Naive thymus-derived CD8-positive, alpha-beta T cell (primary cell): ENCODE measurements around the gene RHBDF2. TPM values are rescaled to one million over a fixed set of nuclear protein-coding genes. Genes with fewer than 3 reads are reported as not detected.

Source experiments
- ATAC-seq, 2 donors: fragments of 150-1000 bp; cut with Tn5 transposase in 1 of 2; sonication (Bioruptor Pico), chemical (Tn5 transposase) in 1 of 2; 1 replicate in 1 of 2; 2 replicates in 1 of 2; pipeline ENCODE4 v1.10.0; 2021; ENCODE audit warnings: mild to moderate bottlenecking in 2 of 2, moderate library complexity in 2 of 2
- POLR2A ChIA-PET: fragments of 350-600 bp; sonication (Branson Sonifier 250); formaldehyde crosslinking; loops from one replicate; lab custom pipeline; 2021; ENCODE audit warnings: antibody characterized with exemption; lab: Charles Lee
- DNase-seq, 10 donors: peaks; one replicate each; pipeline versions ENCODE4 v3.0.0 to v3.0.0-alpha.2; 2020 to 2022
- H3K27ac Mint-ChIP-seq, 10 donors: one replicate each; pipeline ENCODE4 v1.8.0; 2020 to 2022; ENCODE audit warnings: mild to moderate bottlenecking in 10 of 10, mixed read lengths in 10 of 10, moderate library complexity in 4 of 10, inconsistent platforms in 1 of 10
- H3K27me3 Mint-ChIP-seq, 5 donors: one replicate each; pipeline ENCODE4 v1.8.0; 2021 to 2022; ENCODE audit warnings: mixed read lengths in 5 of 5
- H3K36me3 Mint-ChIP-seq, 3 donors: one replicate each; pipeline ENCODE4 v1.8.0; 2020 to 2022; ENCODE audit warnings: mixed read lengths in 3 of 3, mild to moderate bottlenecking in 2 of 3, inconsistent platforms in 1 of 3
- H3K4me1 Mint-ChIP-seq, 4 donors: one replicate each; pipeline ENCODE4 v1.8.0; 2021 to 2022; ENCODE audit warnings: mixed read lengths in 4 of 4
- H3K4me3 Mint-ChIP-seq, 10 donors: one replicate each; pipeline ENCODE4 v1.8.0; 2020 to 2022; ENCODE audit warnings: mild to moderate bottlenecking in 10 of 10, mixed read lengths in 10 of 10, moderate library complexity in 6 of 10, inconsistent platforms in 1 of 10
- H3K9me3 Mint-ChIP-seq, 9 donors: one replicate each; pipeline ENCODE4 v1.8.0; 2020 to 2022; ENCODE audit warnings: mixed read lengths in 9 of 9, mild to moderate bottlenecking in 3 of 9, inconsistent platforms in 1 of 9, moderate library complexity in 1 of 9
- polyA plus RNA-seq, 3 donors: library from polyadenylated mRNA; unstranded; fragments of 300-500 nt; fragmentation: Illumina TruSeq; gene quantifications; one replicate each; pipeline ENCODE4 v1.2.3, GENCODE V29; 2021
- total RNA-seq, 8 experiments: library from RNA in 2 of 8; stranded (reverse) in 2 of 8; gene quantifications; one replicate each; pipeline ENCODE4 v1.2.3 and lab custom pipeline; 2021 to 2026

RHBDF2 gene
- total and polyA plus RNA-seq, 5 experiments from 2014 or later, result 4.8 to 62.4 (median 10.2) TPM

GRCh38 chr17:76496464-76496863, 4.8 kb downstream of the RHBDF2 start:
- Mint-ChIP-seq H3K4me3 (peak overlapping the region in 2 of 10 donors; percentile 4 to 38), H3K27ac (peak overlapping the region in 4 of 10 donors; percentile 27 to 85 (median 61)), H3K27me3 (no peaks in the 10 kb centered on the region), H3K9me3 (no peaks in the 10 kb centered on the region), H3K4me1 (peaks cover 29 to 87% (median 71%) of the 10 kb centered on the region in 4 donors), H3K36me3 (no peaks in the 10 kb centered on the region)
- no peak for ATAC-seq
- POLR2A ChIA-PET, result no interaction called here
- DNase-seq, result no peak

DNA sequence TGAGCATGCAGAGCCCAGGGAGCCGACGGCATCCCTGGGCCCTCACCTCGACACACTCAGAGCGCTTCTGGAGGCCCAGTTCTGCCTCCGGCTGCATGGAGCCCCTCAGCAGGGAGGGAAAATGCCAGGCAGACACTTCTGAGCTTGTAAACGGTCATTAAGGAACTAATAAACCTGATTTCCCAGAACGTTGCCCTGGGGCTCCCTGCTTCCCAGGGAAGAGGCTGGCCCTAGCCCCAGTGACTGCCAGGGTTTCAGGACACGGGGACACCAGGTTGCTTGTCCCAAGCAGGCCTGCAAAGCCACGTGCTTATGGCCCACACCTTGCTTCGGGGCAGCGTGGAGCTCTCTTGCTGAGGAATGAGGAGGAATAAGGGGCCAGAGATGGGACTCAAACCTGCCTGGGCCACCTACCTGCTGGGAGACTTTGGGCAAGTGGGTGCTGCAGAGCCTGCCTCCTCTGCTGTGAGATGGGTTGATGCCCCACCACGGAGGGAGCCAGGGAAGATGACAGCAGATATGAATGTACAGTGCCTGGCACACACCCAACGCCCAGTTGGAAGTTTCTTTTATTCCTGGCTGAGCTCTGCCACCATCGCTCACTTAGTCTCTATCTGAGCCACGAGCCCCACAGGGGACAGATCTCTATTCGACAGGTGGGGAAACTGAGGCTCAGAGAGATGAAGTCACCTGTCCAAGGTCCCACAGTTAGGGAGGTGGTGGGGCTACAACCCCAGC, 5.4 kb downstream of the RHBDF2 start:
- ATAC-seq (no peak), DNase-seq (no peak)
- Mint-ChIP-seq H3K4me3 (peak overlapping the region in 2 of 10 donors; percentile 4 to 22), H3K27ac (peak overlapping the region in 4 of 10 donors; percentile 40 to 85 (median 67)), H3K36me3 (no peaks in the 10 kb centered on the region), H3K9me3 (no peaks in the 10 kb centered on the region), H3K27me3 (no peaks in the 10 kb centered on the region), H3K4me1 (peaks cover 28 to 92% (median 74%) of the 10 kb centered on the region in 4 donors)
- POLR2A ChIA-PET, result no interaction called here

DNA sequence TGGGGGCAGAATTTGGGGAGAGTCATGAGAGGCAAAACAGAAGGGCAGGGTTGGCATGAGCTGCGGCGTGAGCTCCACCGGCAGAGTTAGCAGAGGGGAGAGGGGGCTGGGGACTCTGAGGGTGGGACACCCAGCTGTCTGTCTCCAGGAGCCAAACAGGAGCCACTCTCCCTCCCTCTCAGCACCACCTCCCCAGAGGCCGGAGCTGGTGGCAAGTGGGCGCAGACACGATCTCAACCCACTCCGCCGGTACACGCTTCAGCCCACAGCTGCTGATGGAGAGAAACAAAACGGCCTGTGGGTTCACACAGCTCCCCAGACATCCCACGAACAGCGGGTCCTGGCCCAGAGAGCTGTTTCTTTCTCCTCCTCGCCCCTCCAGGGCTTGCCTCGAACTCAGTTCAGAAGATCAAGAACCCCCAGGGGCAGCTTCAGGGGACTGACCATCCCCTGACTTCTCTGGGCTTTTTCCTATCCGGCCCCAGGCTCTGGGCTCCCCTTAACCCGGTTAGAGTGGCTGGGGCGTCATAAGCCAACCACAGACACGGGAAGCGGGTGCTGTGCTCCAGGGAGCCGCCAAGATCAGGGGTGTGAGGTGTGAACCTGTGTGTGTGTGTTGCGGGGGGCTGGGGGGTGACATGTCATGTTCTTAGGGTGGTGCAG, 7.6 kb downstream of the RHBDF2 start:
- H3K27ac Mint-ChIP-seq, result peak overlapping the region; percentile 43 to 96 (median 91)
- DNase-seq, result peak in 5 of 10 donors; percentile 20 to 60 (median 38)
- peaks cover 23 to 92% (median 59%) of the 10 kb centered on the region in 4 donors for H3K4me1 Mint-ChIP-seq
- no peaks in the 10 kb centered on the region for H3K9me3 Mint-ChIP-seq
- no peaks in the 10 kb centered on the region for H3K27me3 Mint-ChIP-seq
- peak; percentile 49 to 59 for ATAC-seq
- peak overlapping the region; percentile 76 to 90 (median 83) for H3K4me3 Mint-ChIP-seq
- POLR2A ChIA-PET, result interaction anchor here (0.5 to 2.2 kb wide), 12 partner anchors 8 to 1635 kb away, joined by 3 to 13 read pairs (median 3); partner anchors contain the start of genes RHBDF2 and UBE2O
- H3K36me3 Mint-ChIP-seq, result no peaks in the 10 kb centered on the region

GRCh38 chr17:76492989-76493501, 8.2 kb downstream of the RHBDF2 start:
- Mint-ChIP-seq H3K27ac (peak overlapping the region; percentile 66 to 96 (median 91)), H3K36me3 (no peaks in the 10 kb centered on the region), H3K9me3 (no peaks in the 10 kb centered on the region), H3K4me1 (peaks cover 21 to 88% (median 54%) of the 10 kb centered on the region in 4 donors), H3K4me3 (peak overlapping the region; percentile 76 to 90 (median 83)), H3K27me3 (no peaks in the 10 kb centered on the region)
- peak; percentile 44 to 56 for ATAC-seq
- peak in 3 of 10 donors; percentile 35 to 43 (median 41) for DNase-seq
- POLR2A ChIA-PET, result interaction anchor here (0.5 to 2.2 kb wide), 13 partner anchors 9 to 1636 kb away, joined by 3 to 13 read pairs (median 3); partner anchors contain the start of genes RHBDF2 and UBE2O

- Mint-ChIP-seq H3K9me3 (no peaks in the 10 kb centered on the region), H3K27me3 (no peaks in the 10 kb centered on the region), H3K4me3 (peak overlapping the region; percentile 76 to 90 (median 83)), H3K4me1 (peaks cover 20 to 87% (median 49%) of the 10 kb centered on the region in 4 donors), H3K27ac (peak overlapping the region; percentile 45 to 96 (median 91)), H3K36me3 (peaks cover 0 to 6% (median 6%) of the 10 kb centered on the region in 3 donors)
- DNase-seq (peak in 2 of 10 donors; percentile 24 to 30), ATAC-seq (peak; percentile 48 to 52)
- POLR2A ChIA-PET, result interaction anchor here (0.8 to 2.9 kb wide), 7 partner anchors 7 to 1637 kb away, joined by 3 to 16 read pairs (median 4); partner anchors contain the start of gene RHBDF2
Observed at GRCh38 chr17:76492123-76492988, 8.9 kb downstream of the RHBDF2 start.

- Mint-ChIP-seq H3K4me1 (peaks cover 18 to 80% (median 42%) of the 10 kb centered on the region in 4 donors), H3K9me3 (no peaks in the 10 kb centered on the region), H3K27me3 (no peaks in the 10 kb centered on the region), H3K27ac (peak overlapping the region in 9 of 10 donors; percentile 71 to 96 (median 86)), H3K4me3 (peak overlapping the region; percentile 70 to 90 (median 83)), H3K36me3 (peaks cover 0 to 7% (median 6%) of the 10 kb centered on the region in 3 donors)
- POLR2A ChIA-PET, result interaction anchor here (0.6 to 2.9 kb wide), 7 partner anchors 8 to 67 kb away, joined by 3 to 16 read pairs (median 5); no protein-coding TSS in a partner anchor
- DNase-seq (peak in 2 of 10 donors; percentile 32 to 37), ATAC-seq (peak; percentile 49 to 53)
Observed at GRCh38 chr17:76491271-76492122, 9.7 kb downstream of the RHBDF2 start.

DNA sequence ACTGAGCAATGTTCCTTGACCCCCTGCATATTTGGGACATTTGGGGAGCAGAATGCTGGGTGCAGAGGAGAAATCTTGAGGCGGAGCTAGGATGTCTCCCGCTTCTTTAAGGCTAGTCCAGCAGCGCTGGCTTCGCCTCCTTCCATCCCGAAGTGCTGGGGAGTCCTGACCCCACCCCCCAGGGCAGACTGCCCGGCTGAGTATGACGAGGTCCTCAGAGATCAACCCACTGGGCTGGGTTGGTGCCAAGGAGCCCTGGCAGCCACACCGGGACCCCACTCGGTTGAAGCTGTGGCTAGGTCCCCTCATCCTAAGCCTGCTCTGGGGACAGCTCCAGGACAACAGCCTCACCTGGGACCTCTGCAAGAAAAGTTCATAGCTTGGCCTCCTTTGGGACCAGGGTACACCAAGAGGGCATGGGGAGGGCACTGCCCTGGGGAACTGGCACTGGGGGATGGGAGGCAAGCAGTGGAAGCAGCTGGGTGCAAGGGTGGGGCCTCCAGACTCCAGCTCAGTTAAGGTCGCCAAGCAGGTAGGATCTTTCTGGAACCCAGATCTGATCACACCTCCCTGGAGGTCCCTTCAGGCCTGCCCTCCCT, 11.0 kb downstream of the RHBDF2 start:
- H3K4me1 Mint-ChIP-seq, result peaks cover 20 to 76% (median 44%) of the 10 kb centered on the region in 4 donors
- H3K27me3 Mint-ChIP-seq, result no peaks in the 10 kb centered on the region
- DNase-seq (no peak), ATAC-seq (no peak)
- POLR2A ChIA-PET, result interaction anchor here (0.6 to 2.9 kb wide), 7 partner anchors 9 to 65 kb away, joined by 3 to 16 read pairs (median 5); partner anchors contain the start of gene UBE2O
- no peaks in the 10 kb centered on the region for H3K9me3 Mint-ChIP-seq
- H3K36me3 Mint-ChIP-seq, result peaks cover 0 to 10% (median 6%) of the 10 kb centered on the region in 3 donors
- peak overlapping the region in 3 of 10 donors; percentile 40 to 88 (median 70) for H3K27ac Mint-ChIP-seq
- peak overlapping the region in 2 of 10 donors; percentile 30 to 41 for H3K4me3 Mint-ChIP-seq

- DNase-seq (no peak), ATAC-seq (no peak)
- H3K4me1 Mint-ChIP-seq, result peaks cover 14 to 73% (median 29%) of the 10 kb centered on the region in 4 donors
- no peak overlapping the region for H3K4me3 Mint-ChIP-seq
- H3K27ac Mint-ChIP-seq, result no peak overlapping the region
- H3K36me3 Mint-ChIP-seq, result peaks cover 0 to 12% (median 6%) of the 10 kb centered on the region in 3 donors
- POLR2A ChIA-PET, result interaction anchor here (0.6 to 0.8 kb wide), 2 partner anchors 210 to 232 kb away, joined by 3 to 4 read pairs; no protein-coding TSS in a partner anchor
- H3K9me3 Mint-ChIP-seq, result peaks cover 0 to 1% (median 0%) of the 10 kb centered on the region in 9 donors
- no peaks in the 10 kb centered on the region for H3K27me3 Mint-ChIP-seq
Observed at GRCh38 chr17:76487451-76488192, 13.6 kb downstream of the RHBDF2 start.

DNA sequence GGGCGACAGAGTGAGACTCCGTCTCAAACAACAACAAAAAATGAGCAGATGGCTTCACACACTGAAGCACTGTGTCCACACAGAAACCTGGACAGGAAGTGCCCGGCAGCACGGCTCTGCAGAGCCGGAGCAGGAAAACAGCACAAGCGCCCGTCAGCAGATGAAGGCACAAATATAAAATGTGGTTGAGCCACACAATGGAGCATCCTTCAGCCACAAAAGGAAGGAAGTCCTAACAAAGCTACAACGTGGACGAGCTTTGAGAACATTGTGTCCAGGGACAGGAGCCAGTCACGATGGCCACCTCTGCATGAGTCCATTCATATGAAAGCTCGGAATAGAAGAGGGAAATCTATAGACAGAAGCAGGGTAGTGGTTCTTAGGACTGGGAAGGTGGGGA, 15.7 kb downstream of the RHBDF2 start:
- Mint-ChIP-seq H3K4me1 (peaks cover 14 to 69% (median 22%) of the 10 kb centered on the region in 4 donors), H3K27me3 (no peaks in the 10 kb centered on the region), H3K27ac (peak overlapping the region in 1 of 10 donors; percentile 51), H3K9me3 (peaks cover 0 to 1% (median 0%) of the 10 kb centered on the region in 9 donors), H3K36me3 (peaks cover 0 to 12% (median 6%) of the 10 kb centered on the region in 3 donors), H3K4me3 (no peak overlapping the region)
- ATAC-seq (no peak), DNase-seq (no peak)
- POLR2A ChIA-PET, result interaction anchor here (1.7 kb wide), 1 partner anchor 14 kb away, joined by 5 read pairs; no protein-coding TSS in a partner anchor

DNA sequence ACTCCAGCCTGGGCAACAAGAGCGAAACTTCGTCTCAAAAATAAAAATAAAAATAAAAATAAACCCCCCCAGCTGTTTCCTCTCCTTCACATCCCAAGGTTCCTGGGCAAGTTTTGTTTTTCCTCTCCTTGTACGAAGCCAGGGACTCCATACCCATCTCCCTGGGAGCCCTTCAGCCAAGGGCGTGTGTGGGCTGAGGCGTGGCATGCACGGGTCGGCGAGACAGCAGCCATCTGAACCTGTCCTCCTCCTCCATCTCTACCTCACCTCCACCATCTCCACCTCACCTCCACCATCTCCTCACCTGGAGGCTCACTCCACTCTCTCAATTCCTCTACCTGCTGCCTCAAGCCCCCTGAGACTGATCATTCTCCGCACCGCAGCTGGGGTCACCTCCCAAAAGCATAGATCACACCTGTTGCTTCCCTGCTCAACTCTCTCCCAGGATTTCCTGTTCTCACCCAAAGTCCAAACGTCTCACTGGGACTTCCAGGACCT, 16.9 kb downstream of the RHBDF2 start:
- ATAC-seq (no peak), DNase-seq (no peak)
- Mint-ChIP-seq H3K4me1 (peaks cover 16 to 62% (median 22%) of the 10 kb centered on the region in 4 donors), H3K27me3 (no peaks in the 10 kb centered on the region), H3K9me3 (peaks cover 0 to 1% (median 0%) of the 10 kb centered on the region in 9 donors), H3K36me3 (peaks cover 0 to 12% (median 7%) of the 10 kb centered on the region in 3 donors), H3K4me3 (no peak overlapping the region), H3K27ac (peak overlapping the region in 2 of 10 donors; percentile 51 to 71)
- POLR2A ChIA-PET, result no interaction called here
